PFSK-1 (cell line): Measurements from ENCODE around the gene MLC1.

Experiments used
- FOXP2 ChIP-seq: optimal IDR thresholded peaks from 2 replicates; pipeline ENCODE3; 2011; ENCODE audit warnings: borderline replicate concordance, control low read depth, inconsistent platforms; ENCODE audit not compliant: insufficient read depth; ENCODE audit errors: extremely low read length, extremely low read depth
- POLR2AphosphoS5 ChIP-seq: IDR thresholded peaks from 2 replicates; pipeline ENCODE4 v1.6.1; 2012; ENCODE audit warnings: low read depth, mild to moderate bottlenecking, control low read depth, low read length, moderate library complexity
- REST ChIP-seq, 2 experiments: IDR thresholded peaks; 2 replicates each; pipeline versions ENCODE4 v1.6.1 to v1.8.0; 2011 to 2012; ENCODE audit warnings: low read depth in 2 of 2, low read length in 2 of 2, control low read depth in 1 of 2, inconsistent platforms in 1 of 2, mild to moderate bottlenecking in 1 of 2, moderate library complexity in 1 of 2; ENCODE audit not compliant: insufficient read depth in 1 of 2
- SIN3A ChIP-seq: IDR thresholded peaks from 2 replicates; pipeline ENCODE4 v1.6.1; 2012; ENCODE audit warnings: mild to moderate bottlenecking, low read length, moderate library complexity, borderline replicate concordance; ENCODE audit not compliant: insufficient read depth
- TAF1 ChIP-seq: IDR thresholded peaks from 2 replicates; pipeline ENCODE4 v1.6.1; 2012; ENCODE audit warnings: low read length, control low read depth, borderline replicate concordance; ENCODE audit not compliant: insufficient read depth

The MLC1 gene

GRCh38 chr22:50035976-50036724 is 49.1 kb downstream of the MLC1 start:
- TF ChIP-seq SIN3A, result no peak
- TF ChIP-seq REST (IDR thresholded peaks at IDR 0.05; ENCODE audit: insufficient read depth in 1 of 2, low read depth in 2 of 2, low read length in 2 of 2), result no peak
- TF ChIP-seq TAF1, result no peak
- TF ChIP-seq POLR2AphosphoS5, result no peak
- no peak for TF ChIP-seq FOXP2

DNA sequence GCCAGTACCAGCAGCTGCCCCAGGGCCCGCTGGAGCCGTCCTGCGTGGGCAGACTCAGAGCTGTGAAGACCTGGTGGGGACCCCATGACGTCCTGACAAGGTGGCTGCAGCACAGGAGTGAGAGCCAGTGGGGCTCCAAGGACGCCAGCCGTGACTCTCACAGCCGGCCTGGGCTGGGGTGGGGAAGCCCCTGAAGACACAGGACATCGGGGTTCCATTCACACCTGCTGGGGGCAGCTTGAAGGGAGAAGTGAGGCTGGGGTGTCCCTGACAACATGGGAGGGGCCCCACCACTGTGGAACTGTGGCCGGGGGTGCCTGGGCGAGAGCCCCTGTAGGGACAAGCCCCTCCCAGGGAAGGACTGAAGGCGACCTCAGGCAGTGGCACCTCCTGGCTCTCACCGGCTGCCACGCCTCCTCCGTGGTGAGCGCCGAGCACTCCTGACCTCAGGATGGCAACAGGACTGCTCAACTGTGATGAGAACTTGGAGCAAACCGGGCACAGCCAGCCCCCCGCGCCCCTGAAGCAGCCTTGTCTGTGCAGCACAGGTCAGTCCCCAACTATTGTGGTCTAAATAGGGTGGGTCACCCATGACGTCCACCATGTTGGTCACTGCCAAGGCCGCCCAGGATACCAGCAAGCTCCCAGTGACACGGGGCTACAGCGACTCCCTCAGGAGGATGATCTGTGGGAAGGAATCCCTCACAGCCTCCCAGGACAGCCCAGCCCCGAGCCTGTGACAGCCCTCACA is 49.9 kb downstream of the MLC1 start:
- TF ChIP-seq SIN3A (no peak), FOXP2 (no peak), REST (IDR thresholded peaks at IDR 0.05; ENCODE audit: insufficient read depth in 1 of 2, low read depth in 2 of 2, low read length in 2 of 2) (no peak), POLR2AphosphoS5 (no peak), TAF1 (no peak)

DNA sequence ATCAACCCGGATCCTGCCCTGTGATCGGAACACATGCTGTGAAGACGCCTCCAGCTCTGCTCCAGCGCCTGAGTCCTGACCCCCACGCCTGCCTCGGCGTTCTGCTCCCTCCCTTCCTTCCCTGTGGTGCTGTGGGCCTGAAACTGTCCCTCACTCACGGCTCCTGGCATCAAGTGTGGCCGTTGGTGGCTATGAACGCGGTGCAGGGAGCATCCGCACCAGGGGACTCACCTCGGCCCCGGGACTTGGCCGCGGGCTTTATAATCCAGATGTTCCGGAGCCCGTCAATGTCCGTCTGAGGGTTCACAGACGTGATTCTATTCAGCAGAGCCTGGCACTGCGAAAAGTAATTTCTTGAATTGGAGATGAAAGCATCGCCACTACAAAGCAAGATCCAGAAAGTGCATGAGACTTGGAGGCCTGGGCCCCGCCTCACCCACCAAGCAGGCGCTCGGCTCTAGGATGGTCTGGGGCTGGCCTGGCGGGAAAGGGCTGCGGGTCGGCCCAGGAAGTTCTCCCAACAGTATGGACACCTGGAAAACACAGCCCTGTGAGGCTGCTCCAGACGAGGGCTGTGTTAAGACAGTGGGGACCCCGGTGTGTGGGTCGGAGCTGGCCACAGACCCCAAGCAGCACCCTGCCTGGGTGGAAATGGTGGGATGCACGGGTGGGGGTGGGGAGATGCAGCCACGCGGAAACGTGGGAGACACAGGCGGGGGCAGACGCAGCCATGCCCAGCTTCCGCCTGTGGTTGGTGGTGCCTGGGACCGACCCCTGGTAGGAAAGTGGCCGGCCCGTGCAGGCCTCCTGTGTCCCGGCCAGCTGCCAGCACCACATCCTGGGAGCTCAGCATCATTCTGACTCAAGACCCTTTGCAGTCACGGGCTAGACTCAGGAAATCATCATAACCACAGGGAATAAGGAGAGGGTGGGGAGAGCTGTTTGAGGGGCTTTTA is 50.8 kb downstream of the MLC1 start:
- TF ChIP-seq TAF1 (no peak), SIN3A (no peak), POLR2AphosphoS5 (no peak), FOXP2 (peak; percentile 16), REST (IDR thresholded peaks at IDR 0.05; ENCODE audit: insufficient read depth in 1 of 2, low read depth in 2 of 2, low read length in 2 of 2) (no peak)

GRCh38 chr22:50032941-50033601 is 52.2 kb downstream of the MLC1 start:
- no peak for TF ChIP-seq SIN3A
- no peak for TF ChIP-seq POLR2AphosphoS5
- TF ChIP-seq REST (IDR thresholded peaks at IDR 0.05; ENCODE audit: insufficient read depth in 1 of 2, low read depth in 2 of 2, low read length in 2 of 2), result no peak
- no peak for TF ChIP-seq FOXP2
- TF ChIP-seq TAF1, result no peak
